HL-60 (cell line): ENCODE measurements around the gene EML2.

ENCODE experiments used
- DNase-seq, 2 experiments: peaks; one replicate each; pipeline ENCODE4 v3.0.0-alpha.2; 2010 to 2020; ENCODE audit warnings: low read depth in 1 of 2, low spot score in 1 of 2
- H3K27ac ChIP-seq: fragments of 250-450 bp; sonication (Bioruptor Pico); replicated peaks from 2 replicates; pipeline ENCODE4 v1.5.1; 2020; ENCODE audit warnings: mild to moderate bottlenecking, moderate library complexity
- H3K27me3 ChIP-seq: fragments of 250-450 bp; sonication (Bioruptor Pico); 2 replicates; pipeline ENCODE4 v1.5.1; 2021; ENCODE audit warnings: mild to moderate bottlenecking, moderate library complexity; ENCODE audit not compliant: insufficient read depth, poor library complexity, severe bottlenecking
- H3K4me3 ChIP-seq: replicated peaks from 2 replicates; pipeline ENCODE4 v1.5.1; 2011; ENCODE audit warnings: mild to moderate bottlenecking, control low read depth, low read length; ENCODE audit not compliant: insufficient read depth
- GABPA ChIP-seq: IDR thresholded peaks from 2 replicates; pipeline ENCODE4 v1.6.1; 2012; ENCODE audit warnings: low read depth
- POLR2AphosphoS5 ChIP-seq: IDR thresholded peaks from 2 replicates; pipeline ENCODE4 v1.6.1; 2012; ENCODE audit warnings: low read depth
- SPI1 ChIP-seq: IDR thresholded peaks from 2 replicates; pipeline ENCODE4 v1.6.1; 2012; ENCODE audit warnings: low read depth, mild to moderate bottlenecking, borderline replicate concordance
- TF ChIP-seq, protein P1 (sequence below): IDR thresholded peaks from 2 replicates; pipeline ENCODE4 v1.6.1; 2012; ENCODE audit warnings: low read depth; ENCODE audit not compliant: insufficient replicate concordance
- TF ChIP-seq, protein P2 (sequence below): IDR thresholded peaks from one replicate; pipeline ENCODE4 v1.5.1; 2011; ENCODE audit warnings: low read length, control low read depth, inconsistent platforms; ENCODE audit not compliant: insufficient read depth

The EML2 gene

DNA sequence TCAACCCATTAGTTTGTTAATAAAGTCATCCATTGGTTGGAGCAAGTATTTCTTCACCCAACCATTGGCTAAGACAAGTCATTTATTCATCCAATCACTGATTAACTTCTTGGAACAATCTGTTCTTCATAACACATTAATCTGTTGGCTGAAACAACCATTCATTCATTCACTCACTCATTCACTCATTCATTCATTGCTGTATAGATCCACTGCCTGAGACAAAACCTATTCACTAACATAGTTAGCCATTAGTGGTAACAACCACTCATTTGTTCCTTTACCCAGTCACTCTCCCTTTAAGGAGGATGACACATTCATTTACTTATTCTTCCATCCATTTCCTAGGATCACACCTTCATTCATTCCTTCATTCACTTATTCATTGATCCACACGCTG is 15.2 kb downstream of the EML2 start:
- no peaks in the 10 kb centered on the region for H3K27me3 ChIP-seq
- TF ChIP-seq SPI1, result no peak
- TF ChIP-seq, protein P1, sequence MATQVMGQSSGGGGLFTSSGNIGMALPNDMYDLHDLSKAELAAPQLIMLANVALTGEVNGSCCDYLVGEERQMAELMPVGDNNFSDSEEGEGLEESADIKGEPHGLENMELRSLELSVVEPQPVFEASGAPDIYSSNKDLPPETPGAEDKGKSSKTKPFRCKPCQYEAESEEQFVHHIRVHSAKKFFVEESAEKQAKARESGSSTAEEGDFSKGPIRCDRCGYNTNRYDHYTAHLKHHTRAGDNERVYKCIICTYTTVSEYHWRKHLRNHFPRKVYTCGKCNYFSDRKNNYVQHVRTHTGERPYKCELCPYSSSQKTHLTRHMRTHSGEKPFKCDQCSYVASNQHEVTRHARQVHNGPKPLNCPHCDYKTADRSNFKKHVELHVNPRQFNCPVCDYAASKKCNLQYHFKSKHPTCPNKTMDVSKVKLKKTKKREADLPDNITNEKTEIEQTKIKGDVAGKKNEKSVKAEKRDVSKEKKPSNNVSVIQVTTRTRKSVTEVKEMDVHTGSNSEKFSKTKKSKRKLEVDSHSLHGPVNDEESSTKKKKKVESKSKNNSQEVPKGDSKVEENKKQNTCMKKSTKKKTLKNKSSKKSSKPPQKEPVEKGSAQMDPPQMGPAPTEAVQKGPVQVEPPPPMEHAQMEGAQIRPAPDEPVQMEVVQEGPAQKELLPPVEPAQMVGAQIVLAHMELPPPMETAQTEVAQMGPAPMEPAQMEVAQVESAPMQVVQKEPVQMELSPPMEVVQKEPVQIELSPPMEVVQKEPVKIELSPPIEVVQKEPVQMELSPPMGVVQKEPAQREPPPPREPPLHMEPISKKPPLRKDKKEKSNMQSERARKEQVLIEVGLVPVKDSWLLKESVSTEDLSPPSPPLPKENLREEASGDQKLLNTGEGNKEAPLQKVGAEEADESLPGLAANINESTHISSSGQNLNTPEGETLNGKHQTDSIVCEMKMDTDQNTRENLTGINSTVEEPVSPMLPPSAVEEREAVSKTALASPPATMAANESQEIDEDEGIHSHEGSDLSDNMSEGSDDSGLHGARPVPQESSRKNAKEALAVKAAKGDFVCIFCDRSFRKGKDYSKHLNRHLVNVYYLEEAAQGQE, result no peak
- TF ChIP-seq, protein P2, sequence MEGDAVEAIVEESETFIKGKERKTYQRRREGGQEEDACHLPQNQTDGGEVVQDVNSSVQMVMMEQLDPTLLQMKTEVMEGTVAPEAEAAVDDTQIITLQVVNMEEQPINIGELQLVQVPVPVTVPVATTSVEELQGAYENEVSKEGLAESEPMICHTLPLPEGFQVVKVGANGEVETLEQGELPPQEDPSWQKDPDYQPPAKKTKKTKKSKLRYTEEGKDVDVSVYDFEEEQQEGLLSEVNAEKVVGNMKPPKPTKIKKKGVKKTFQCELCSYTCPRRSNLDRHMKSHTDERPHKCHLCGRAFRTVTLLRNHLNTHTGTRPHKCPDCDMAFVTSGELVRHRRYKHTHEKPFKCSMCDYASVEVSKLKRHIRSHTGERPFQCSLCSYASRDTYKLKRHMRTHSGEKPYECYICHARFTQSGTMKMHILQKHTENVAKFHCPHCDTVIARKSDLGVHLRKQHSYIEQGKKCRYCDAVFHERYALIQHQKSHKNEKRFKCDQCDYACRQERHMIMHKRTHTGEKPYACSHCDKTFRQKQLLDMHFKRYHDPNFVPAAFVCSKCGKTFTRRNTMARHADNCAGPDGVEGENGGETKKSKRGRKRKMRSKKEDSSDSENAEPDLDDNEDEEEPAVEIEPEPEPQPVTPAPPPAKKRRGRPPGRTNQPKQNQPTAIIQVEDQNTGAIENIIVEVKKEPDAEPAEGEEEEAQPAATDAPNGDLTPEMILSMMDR, result no peak
- TF ChIP-seq POLR2AphosphoS5, result no peak
- no peak for TF ChIP-seq GABPA
- no peak for DNase-seq
- H3K4me3 ChIP-seq, result no peak overlapping the region
- no peak overlapping the region for H3K27ac ChIP-seq

DNA sequence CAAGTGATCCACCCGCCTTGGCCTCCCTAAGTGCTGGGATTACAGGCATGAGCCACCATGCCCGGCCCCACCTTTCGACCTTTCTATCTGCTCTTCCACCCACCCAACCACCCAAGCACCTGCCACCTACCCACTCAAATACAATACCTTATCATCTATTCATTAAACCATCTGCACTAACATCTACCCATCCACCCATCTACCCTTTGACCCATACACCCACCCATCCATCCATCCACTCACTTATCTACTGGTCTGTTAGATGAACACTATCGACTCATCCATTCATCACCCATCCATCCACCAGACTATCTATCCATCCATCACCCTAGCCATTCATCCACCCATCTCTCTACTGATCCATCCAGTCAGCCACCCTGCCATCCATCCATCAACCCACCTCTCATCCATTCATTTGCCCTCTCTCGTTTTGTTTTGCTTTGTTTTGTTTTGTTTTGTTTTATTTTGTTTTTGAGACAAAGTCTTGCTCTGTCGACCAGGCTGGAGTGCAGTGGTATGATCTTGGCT is 17.2 kb downstream of the EML2 start:
- H3K27me3 ChIP-seq, result no peaks in the 10 kb centered on the region
- H3K4me3 ChIP-seq, result no peak overlapping the region
- TF ChIP-seq GABPA (no peak), SPI1 (no peak), POLR2AphosphoS5 (no peak)
- TF ChIP-seq, protein P1, result no peak
- TF ChIP-seq, protein P2, result no peak
- DNase-seq, result no peak
- H3K27ac ChIP-seq, result no peak overlapping the region

DNA sequence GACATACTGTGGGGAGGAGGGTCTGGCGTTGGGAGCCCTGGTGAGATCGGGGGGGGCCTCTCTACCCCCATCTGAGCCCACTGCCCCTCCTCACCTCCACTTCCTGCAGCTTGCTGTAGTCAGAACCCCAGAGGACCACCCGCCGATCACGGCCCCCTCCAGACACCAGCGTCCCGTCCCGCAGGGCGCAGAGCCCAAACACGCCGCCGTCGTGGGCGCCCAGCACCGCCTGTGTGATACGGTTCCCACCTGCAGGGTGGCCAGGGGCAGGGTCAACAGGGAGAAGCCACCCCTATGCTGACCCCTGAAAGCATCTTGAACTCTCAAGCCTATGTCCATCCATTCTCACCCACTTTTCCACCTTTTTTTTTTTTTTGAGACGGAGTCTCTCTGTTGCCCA is 17.8 kb downstream of the EML2 start:
- Histone ChIP-seq H3K27ac (no peak overlapping the region), H3K27me3 (no peaks in the 10 kb centered on the region), H3K4me3 (no peak overlapping the region)
- TF ChIP-seq, protein P2, result no peak
- TF ChIP-seq, protein P1, result no peak
- no peak for DNase-seq
